OCI-LY1 (cell line): ENCODE data around the gene ATF6.
"Not testable (repeated sequence)": the region's sequence is repeated elsewhere in the genome, so short reads cannot be mapped to it uniquely, and the experiment has no call there.

Experiments used
- H2AFZ ChIP-seq: fragments of 200-600 bp; sonication (generic), shearing (Covaris generic); 2 replicates; pipeline ENCODE4 v1.6.0; 2014; ENCODE audit warnings: antibody characterized with exemption, mild to moderate bottlenecking, low read length
- H3F3A ChIP-seq: fragments of 200-600 bp; sonication (generic), shearing (Covaris generic); 2 replicates; pipeline ENCODE4 v1.6.0; 2014; ENCODE audit warnings: mild to moderate bottlenecking, antibody characterized with exemption, low read length, moderate library complexity; ENCODE audit not compliant: insufficient read depth
- H3K27ac ChIP-seq: fragments of 200-600 bp; sonication (generic); 2 replicates; pipeline ENCODE4 v1.5.1; 2014; ENCODE audit warnings: low read length, mixed run types, mild to moderate bottlenecking, low read depth; ENCODE audit not compliant: poor library complexity, severe bottlenecking
- H3K27me3 ChIP-seq: fragments of 200-600 bp; sonication (generic); 2 replicates; pipeline ENCODE4 v1.6.0; 2014; ENCODE audit warnings: antibody characterized with exemption, mild to moderate bottlenecking, low read length, moderate library complexity; ENCODE audit not compliant: insufficient read depth
- H3K36me3 ChIP-seq: fragments of 200-600 bp; sonication (generic); 2 replicates; pipeline ENCODE4 v1.6.1; 2014; ENCODE audit warnings: mild to moderate bottlenecking, antibody characterized with exemption, low read length, moderate library complexity, mixed read lengths; ENCODE audit not compliant: insufficient read depth
- H3K4me1 ChIP-seq: fragments of 200-600 bp; sonication (generic); 2 replicates; pipeline ENCODE4 v1.5.1; 2014; ENCODE audit warnings: mild to moderate bottlenecking, low read length, moderate library complexity; ENCODE audit not compliant: insufficient read depth, severe bottlenecking
- H3K4me2 ChIP-seq: fragments of 200-600 bp; sonication (generic), shearing (Covaris generic); 2 replicates; pipeline ENCODE4 v1.6.1; 2014; ENCODE audit warnings: low read length
- H3K4me3 ChIP-seq: fragments of 200-600 bp; sonication (generic); 2 replicates; pipeline ENCODE4 v1.5.1; 2014; ENCODE audit warnings: low read length, low read depth, mild to moderate bottlenecking, mixed read lengths; ENCODE audit not compliant: poor library complexity, severe bottlenecking
- H3K79me2 ChIP-seq: fragments of 200-600 bp; shearing (Covaris generic); 2 replicates; pipeline ENCODE4 v1.6.1; 2016; ENCODE audit warnings: mixed run types, low read length, mixed read lengths; ENCODE audit not compliant: insufficient read depth
- H3K9ac ChIP-seq: fragments of 200-600 bp; sonication (generic), shearing (Covaris generic); 2 replicates; pipeline ENCODE4 v1.6.1; 2014; ENCODE audit warnings: mild to moderate bottlenecking, low read length, mixed read lengths
- H3K9me2 ChIP-seq: fragments of 200-600 bp; sonication (generic), shearing (Covaris generic); 2 replicates; pipeline ENCODE4 v1.6.1; 2014; ENCODE audit warnings: low read depth, mild to moderate bottlenecking, low read length, mixed read lengths
- H3K9me3 ChIP-seq: fragments of 200-600 bp; shearing (Covaris generic); 2 replicates; pipeline ENCODE4 v1.6.1; 2014; ENCODE audit warnings: low read length, mixed read lengths
- H4K20me1 ChIP-seq: fragments of 200-600 bp; sonication (generic), shearing (Covaris generic); 2 replicates; pipeline ENCODE4 v1.6.0; 2016; ENCODE audit warnings: mild to moderate bottlenecking, low read length; ENCODE audit not compliant: insufficient read depth
- CTCF ChIP-seq: fragments of 200-600 bp; sonication (generic), shearing (Covaris generic); IDR thresholded peaks from 2 replicates; pipeline ENCODE4 v1.5.1; 2017; ENCODE audit warnings: mild to moderate bottlenecking, antibody characterized with exemption, low read length, moderate library complexity, mixed read lengths
- EZH2 ChIP-seq: fragments of 200-600 bp; sonication (generic), shearing (Covaris generic); IDR thresholded peaks from 2 replicates; pipeline ENCODE4 v1.8.0; 2017; ENCODE audit warnings: borderline replicate concordance, mixed run types, mild to moderate bottlenecking, antibody characterized with exemption, low read length, moderate library complexity, mixed read lengths

Gene ATF6

GRCh38 chr1:161768986-161769672 is 3.0 kb downstream of the ATF6 start:
- H3K4me1 ChIP-seq, result peaks cover 28% of the 10 kb centered on the region

GRCh38 chr1:161769673-161770045 is 3.5 kb downstream of the ATF6 start:
- not testable (repeated sequence) for H3F3A ChIP-seq, H3K4me3 ChIP-seq, H3K36me3 ChIP-seq, H3K4me2 ChIP-seq, H4K20me1 ChIP-seq, H3K27me3 ChIP-seq, H3K9ac ChIP-seq, H3K9me2 ChIP-seq, H3K9me3 ChIP-seq, H3K27ac ChIP-seq, H2AFZ ChIP-seq
- peaks cover 26% of the 10 kb centered on the region for H3K4me1 ChIP-seq
- H3K79me2 ChIP-seq, result peaks cover 17% of the 10 kb centered on the region

More at GRCh38 chr1:161768986-161769672, 3.0 kb downstream of the ATF6 start:
- Histone ChIP-seq H3K36me3 (no peaks in the 10 kb centered on the region), H3K79me2 (peaks cover 14% of the 10 kb centered on the region), H4K20me1 (no peaks in the 10 kb centered on the region), H3F3A (no peaks in the 10 kb centered on the region), H3K4me2 (no peak overlapping the region), H3K9ac (no peak overlapping the region), H3K4me3 (no peak overlapping the region), H3K9me3 (no peaks in the 10 kb centered on the region), H3K27me3 (no peaks in the 10 kb centered on the region), H2AFZ (no peak overlapping the region), H3K9me2 (no peaks in the 10 kb centered on the region), H3K27ac (no peak overlapping the region)
- TF ChIP-seq EZH2 (no peak), CTCF (no peak)

- H3K36me3 ChIP-seq, result no peaks in the 10 kb centered on the region
- no peak overlapping the region for H3K4me2 ChIP-seq
- no peaks in the 10 kb centered on the region for H3K9me3 ChIP-seq
- no peak overlapping the region for H3K27ac ChIP-seq
- H3F3A ChIP-seq, result no peaks in the 10 kb centered on the region
- no peaks in the 10 kb centered on the region for H3K9me2 ChIP-seq
- no peak overlapping the region for H2AFZ ChIP-seq
- H4K20me1 ChIP-seq, result no peaks in the 10 kb centered on the region
- H3K79me2 ChIP-seq, result peaks cover 17% of the 10 kb centered on the region
- no peak overlapping the region for H3K4me3 ChIP-seq
- no peaks in the 10 kb centered on the region for H3K27me3 ChIP-seq
- no peak overlapping the region for H3K9ac ChIP-seq
- peaks cover 24% of the 10 kb centered on the region for H3K4me1 ChIP-seq
- TF ChIP-seq EZH2, result no peak
- TF ChIP-seq CTCF, result no peak
Observed at GRCh38 chr1:161770250-161770649, 4.1 kb downstream of the ATF6 start.

GRCh38 chr1:161771161-161771560 is 5.0 kb downstream of the ATF6 start:
- peaks cover 22% of the 10 kb centered on the region for H3K4me1 ChIP-seq
- no peaks in the 10 kb centered on the region for H3K36me3 ChIP-seq
- H3K9me3 ChIP-seq, result no peaks in the 10 kb centered on the region
- H3K9ac ChIP-seq, result no peak overlapping the region
- no peak for TF ChIP-seq CTCF
- TF ChIP-seq EZH2, result no peak
- no peaks in the 10 kb centered on the region for H3K27me3 ChIP-seq
- no peak overlapping the region for H3K27ac ChIP-seq
- H4K20me1 ChIP-seq, result no peaks in the 10 kb centered on the region
- H3K9me2 ChIP-seq, result no peaks in the 10 kb centered on the region
- peaks cover 17% of the 10 kb centered on the region for H3K79me2 ChIP-seq
- H3K4me3 ChIP-seq, result no peak overlapping the region
- H3F3A ChIP-seq, result no peaks in the 10 kb centered on the region
- H3K4me2 ChIP-seq, result no peak overlapping the region
- H2AFZ ChIP-seq, result no peak overlapping the region
